TTC549 (cell line): Measurements from ENCODE around the gene IKZF2.

Experiments
- FAIRE-seq: peaks from 2 replicates; lab custom pipeline; 2012; peaks lifted over from hg19 to GRCh38; lab: Jason Lieb, UNC

The IKZF2 gene

GRCh38 chr2:212998626-212999359 is 152.6 kb downstream of the IKZF2 start:
- FAIRE-seq: no peak

GRCh38 chr2:212997526-212998020 is 153.8 kb downstream of the IKZF2 start:
- FAIRE-seq: no peak

- no peak for FAIRE-seq
These were observed 155.5 kb downstream of the IKZF2 start for GRCh38 chr2:212995920-212996319.

- no peak for FAIRE-seq
These were observed 156.4 kb downstream of the IKZF2 start for GRCh38 chr2:212994976-212995375.

- FAIRE-seq: no peak
These were observed 160.3 kb downstream of the IKZF2 start for GRCh38 chr2:212991120-212991519.

- no peak for FAIRE-seq
These were observed 160.7 kb downstream of the IKZF2 start for GRCh38 chr2:212990697-212991096.

- no peak for FAIRE-seq
These were observed 163.9 kb downstream of the IKZF2 start for GRCh38 chr2:212987492-212987891.

GRCh38 chr2:212984129-212984528 is 167.3 kb downstream of the IKZF2 start:
- FAIRE-seq: no peak

GRCh38 chr2:212979799-212980198 is 171.6 kb downstream of the IKZF2 start:
- no peak for FAIRE-seq

GRCh38 chr2:212979046-212979612 is 172.3 kb downstream of the IKZF2 start:
- no peak for FAIRE-seq

- no peak for FAIRE-seq
These were observed 174.3 kb downstream of the IKZF2 start for GRCh38 chr2:212977152-212977551.

GRCh38 chr2:212975333-212975732 is 176.1 kb downstream of the IKZF2 start:
- FAIRE-seq: no peak

- FAIRE-seq: no peak
These were observed 176.7 kb downstream of the IKZF2 start for GRCh38 chr2:212974692-212975091.

GRCh38 chr2:212973347-212973746 is 178.1 kb downstream of the IKZF2 start:
- no peak for FAIRE-seq

GRCh38 chr2:212970132-212970531 is 181.3 kb downstream of the IKZF2 start:
- FAIRE-seq: no peak

- FAIRE-seq: no peak
These were observed 182.9 kb downstream of the IKZF2 start for GRCh38 chr2:212968284-212969081.

- FAIRE-seq: no peak
These were observed 184.5 kb downstream of the IKZF2 start for GRCh38 chr2:212966884-212967283.

GRCh38 chr2:212962691-212963090 is 188.7 kb downstream of the IKZF2 start:
- no peak for FAIRE-seq

- no peak for FAIRE-seq
These were observed 190.2 kb downstream of the IKZF2 start for GRCh38 chr2:212961255-212961654.

- no peak for FAIRE-seq
These were observed 191.1 kb downstream of the IKZF2 start for GRCh38 chr2:212960336-212960735.

GRCh38 chr2:212959471-212960117 is 191.8 kb downstream of the IKZF2 start:
- FAIRE-seq: no peak

- no peak for FAIRE-seq
These were observed 192.6 kb downstream of the IKZF2 start for GRCh38 chr2:212958757-212959295.
